ENCODE data around the gene SLC6A8.
"Not testable (repeated sequence)": the region's sequence is repeated elsewhere in the genome, so short reads cannot be mapped to it uniquely, and the experiment has no call there.

The SLC6A8 gene

DNA sequence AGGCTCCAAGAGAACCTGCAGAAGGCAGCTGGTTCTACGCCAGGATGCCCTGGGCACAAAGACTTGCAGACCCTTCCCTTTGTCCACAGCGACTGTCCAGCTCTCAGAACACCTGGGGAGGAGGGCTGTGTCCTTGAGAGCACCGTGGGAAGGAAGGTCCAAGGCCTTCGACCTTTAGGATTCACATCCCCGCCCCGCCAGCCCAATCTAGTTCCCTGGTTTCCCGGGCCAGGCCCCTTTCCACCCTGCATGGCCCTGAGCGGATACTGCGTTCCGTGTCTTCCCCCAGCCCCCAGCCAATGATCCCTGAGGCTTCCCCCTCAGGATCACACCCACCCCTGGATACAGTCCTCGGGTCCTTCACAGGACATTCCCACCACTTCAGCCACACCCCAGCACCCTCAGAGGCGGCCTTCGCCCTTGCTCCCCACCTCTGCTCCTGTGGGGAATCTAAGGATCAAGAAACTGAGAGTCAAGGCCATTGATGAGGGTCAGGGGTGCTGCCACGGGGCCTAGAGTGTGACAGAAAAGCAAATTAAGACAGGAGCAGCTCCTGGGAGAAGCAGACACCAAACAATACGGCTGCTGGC is 46.0 kb downstream of the SLC6A8 start:
- no peak for DNase-seq

DNA sequence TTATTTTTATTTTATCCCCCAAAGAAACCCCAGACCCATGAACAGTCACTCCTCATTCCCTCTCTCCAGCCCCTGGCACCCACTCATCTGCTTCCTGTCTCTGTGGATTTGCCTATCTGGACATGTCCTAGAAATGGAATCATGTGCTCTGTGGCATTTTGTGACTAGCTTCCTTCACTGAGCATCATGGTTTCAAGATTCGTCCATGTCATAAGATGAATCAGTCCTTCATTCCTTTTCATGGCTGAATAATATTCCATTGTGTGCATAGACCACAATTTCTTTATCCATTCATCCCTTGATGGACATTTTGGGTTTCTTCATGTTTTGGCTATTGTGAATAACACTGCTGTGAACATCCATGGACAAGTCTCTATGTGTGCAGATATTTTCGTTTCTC is 47.1 kb downstream of the SLC6A8 start:
- DNase-seq = no peak

DNA sequence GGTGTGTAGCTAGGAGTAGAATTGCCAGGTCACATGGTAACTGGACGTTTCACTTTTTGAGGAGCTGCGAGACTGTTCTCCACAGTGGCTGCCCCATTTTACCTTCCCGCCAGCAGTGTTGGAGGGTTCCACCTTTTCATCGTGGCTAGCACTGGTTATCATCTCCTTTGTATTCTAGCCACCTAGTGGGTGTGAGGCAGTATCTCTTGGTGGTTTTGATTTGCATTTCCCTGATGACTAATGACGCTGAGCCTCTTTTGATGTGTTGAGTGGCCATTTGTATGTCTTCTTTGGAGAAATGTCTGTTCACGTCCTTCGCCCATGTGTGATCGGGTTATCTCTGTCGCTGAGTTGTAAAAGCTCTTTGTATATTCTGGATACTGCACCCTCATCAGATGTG is 47.5 kb downstream of the SLC6A8 start:
- no peak for DNase-seq

DNA sequence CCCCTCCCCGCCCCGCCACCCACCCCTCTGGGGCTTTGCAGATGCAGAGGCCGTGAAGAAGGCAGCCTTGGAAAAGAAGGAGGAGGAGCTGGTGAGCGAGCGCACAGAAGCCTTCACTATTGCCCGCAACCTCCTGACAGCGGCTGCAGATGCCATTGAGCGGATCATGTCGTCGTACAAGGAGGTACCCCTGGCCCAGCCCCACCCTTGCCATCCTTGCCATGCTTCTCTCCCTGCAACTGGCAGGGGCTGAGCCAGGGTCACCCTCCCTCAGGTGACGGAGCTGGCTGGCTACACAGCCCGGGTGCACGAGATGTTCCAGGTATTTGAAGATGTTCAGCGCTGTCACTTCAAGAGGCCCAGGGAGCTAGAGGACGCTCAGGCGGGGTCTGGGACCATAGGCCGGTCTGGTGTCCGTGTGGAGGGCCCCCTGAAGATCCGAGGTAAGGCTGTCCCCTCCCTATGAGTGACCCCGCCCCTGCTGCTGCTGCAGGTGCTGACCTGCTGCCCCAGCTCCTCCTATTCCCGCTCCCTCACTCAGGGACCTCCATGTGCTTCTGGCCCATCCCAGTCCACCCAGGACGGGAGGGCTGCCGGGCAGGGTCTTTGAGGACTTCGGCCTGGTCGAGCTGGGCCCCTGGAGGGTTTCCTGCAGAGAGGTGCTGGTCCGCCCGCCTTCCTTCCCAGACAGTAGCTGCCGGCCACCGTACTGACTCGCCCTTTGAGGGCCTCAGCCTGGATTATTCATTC is 48.5 kb downstream of the SLC6A8 start:
- DNase-seq = no peak

DNA sequence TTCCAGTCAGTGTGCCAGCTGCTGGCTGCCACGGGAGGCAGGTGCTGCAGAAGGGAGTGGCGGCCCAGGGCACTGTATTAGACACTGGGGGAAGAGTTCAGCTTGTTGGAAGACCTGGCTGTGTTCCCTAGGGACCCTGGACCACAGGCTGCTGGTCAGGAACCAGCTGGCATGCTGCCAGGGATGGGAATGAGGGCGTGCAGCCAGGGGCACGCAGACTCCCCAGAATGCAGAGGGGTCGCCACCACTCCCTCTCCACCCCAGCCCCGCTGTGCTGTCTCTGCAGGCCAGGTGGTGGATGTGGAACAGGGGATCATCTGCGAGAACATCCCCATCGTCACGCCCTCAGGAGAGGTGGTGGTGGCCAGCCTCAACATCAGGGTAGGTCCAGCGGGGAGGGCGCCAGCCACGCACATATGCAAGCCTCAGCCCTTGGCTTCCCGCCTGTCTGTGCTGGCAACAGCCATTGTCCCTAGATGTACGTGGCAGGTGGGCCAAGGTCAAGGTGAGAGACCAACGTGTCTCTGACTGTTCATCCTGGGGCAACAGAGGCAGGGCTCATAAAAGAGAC is 49.2 kb downstream of the SLC6A8 start:
- no peak for DNase-seq

DNA sequence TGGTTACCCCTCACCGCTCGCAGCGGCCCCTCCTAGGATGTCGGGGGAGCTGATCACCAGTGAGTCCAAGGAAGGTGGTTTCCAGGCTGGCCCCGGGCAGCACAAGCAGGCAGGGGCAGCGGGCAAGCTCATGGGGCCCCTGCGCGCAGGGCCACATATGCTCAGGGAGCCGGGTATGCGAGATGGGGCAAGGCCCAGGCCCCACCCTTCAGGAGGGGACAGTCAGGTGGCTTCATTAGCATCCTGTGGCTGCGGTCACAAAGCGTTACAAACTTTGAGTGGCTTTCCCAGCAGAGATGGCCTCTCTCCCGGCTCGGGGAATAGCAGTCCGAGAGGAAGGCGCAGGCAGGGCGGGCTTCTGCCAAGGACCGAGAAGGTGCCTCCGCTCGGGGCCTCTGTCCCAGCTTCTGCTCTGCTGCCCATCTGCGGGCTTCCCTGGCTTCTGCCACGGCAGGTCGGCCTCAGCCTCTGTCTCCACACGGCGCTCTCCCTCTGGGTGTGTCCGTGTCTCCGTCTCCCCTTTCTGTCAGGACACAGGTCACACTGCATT is 50.4 kb downstream of the SLC6A8 start:
- no peak for DNase-seq

DNA sequence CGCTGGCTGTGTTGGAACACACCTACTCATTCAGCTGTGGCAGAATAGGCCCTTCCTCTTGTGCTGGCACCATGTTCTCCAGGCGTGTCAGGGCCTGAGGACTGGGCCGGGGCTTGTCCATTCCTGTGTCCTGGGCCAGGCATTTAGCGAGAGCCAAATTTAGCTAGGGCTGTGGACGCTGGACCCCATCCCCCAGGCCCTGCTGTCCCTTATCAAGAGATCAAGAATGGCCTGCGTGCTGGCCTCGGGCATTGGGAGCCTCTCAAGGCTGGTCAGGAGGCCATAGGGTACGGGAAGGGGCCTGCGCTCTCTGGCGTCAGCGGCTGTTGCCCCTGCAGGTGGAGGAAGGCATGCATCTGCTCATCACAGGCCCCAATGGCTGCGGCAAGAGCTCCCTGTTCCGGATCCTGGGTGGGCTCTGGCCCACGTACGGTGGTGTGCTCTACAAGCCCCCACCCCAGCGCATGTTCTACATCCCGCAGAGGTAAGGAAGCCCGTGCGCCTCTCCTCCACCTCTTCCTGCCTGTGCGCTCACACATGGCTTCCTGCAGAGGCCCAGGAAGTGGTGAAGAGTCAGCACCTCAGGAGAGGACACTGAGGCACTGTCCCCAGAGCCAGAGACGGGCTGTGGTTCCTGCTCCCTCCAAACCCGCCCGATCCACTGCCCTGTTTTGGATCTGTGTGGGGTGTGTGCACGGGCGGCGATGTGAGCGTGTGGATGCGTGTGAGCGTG is 52.2 kb downstream of the SLC6A8 start:
- DNase-seq = no peak

DNA sequence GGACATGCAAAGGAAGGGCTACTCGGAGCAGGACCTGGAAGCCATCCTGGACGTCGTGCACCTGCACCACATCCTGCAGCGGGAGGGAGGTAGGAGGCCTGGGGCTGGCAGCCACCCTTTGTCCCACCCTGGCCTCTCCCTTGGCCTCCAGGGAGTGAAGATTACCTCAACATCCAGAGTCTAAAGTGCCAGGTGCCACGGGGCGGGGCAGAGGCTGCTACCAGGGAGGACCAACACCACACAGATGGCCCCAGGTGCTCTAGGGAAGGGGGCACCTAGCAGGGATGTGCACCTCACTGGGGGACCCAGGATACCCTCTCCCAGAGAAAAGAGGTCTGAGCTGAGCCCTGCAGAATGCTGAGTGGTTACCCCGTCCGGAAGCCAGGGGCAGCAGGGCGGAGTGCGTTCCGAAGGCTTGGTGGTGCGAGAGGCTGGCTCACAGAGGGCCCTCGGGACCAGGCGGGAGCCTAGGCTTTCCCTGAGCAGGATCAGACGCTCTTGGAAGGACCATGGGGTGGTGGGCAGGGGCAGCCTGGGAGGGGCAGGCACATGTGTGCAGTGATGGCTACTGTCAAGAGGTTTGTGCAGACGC is 53.0 kb downstream of the SLC6A8 start:
- DNase-seq = no peak

DNA sequence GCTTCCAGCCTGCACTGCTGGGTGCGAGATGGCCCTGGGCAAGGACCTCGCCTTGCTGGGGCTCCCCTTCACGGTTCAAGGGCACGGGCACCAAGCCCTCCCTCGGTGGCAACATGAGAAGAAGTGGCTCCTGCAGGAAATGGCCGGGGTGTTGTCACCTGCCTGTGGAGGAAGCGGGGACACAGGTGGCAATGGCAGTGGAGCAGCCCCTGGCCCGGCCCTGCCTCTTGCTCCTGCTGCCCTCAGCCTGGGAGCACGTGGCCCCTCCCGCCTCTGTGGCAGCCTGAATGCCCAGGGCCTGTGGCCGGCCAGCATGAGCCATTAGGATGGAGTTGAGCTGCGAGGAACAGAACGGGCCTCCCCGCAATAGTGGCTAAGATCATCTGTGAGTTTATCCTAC is 53.7 kb downstream of the SLC6A8 start:
- DNase-seq = no peak

DNA sequence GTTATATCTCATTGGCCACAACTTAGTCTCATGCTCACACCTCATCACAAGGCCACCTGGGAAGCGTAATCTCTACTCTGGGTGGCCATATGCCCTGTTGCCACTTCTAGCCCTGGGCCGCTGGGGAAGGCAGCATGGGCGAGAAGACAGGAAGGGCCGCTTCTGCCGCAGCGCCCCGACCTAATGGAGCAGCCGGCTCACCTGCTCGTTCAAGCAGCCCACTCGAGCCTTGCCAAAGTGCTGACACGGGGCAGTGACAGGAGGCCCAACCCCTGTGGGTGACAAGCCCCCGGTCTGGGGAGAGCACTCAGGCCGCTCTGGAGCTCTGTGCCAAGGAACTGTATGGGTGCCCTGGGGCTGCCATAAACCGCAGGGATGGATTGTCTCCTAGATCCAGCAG is 54.4 kb downstream of the SLC6A8 start:
- DNase-seq = not testable (repeated sequence)

DNA sequence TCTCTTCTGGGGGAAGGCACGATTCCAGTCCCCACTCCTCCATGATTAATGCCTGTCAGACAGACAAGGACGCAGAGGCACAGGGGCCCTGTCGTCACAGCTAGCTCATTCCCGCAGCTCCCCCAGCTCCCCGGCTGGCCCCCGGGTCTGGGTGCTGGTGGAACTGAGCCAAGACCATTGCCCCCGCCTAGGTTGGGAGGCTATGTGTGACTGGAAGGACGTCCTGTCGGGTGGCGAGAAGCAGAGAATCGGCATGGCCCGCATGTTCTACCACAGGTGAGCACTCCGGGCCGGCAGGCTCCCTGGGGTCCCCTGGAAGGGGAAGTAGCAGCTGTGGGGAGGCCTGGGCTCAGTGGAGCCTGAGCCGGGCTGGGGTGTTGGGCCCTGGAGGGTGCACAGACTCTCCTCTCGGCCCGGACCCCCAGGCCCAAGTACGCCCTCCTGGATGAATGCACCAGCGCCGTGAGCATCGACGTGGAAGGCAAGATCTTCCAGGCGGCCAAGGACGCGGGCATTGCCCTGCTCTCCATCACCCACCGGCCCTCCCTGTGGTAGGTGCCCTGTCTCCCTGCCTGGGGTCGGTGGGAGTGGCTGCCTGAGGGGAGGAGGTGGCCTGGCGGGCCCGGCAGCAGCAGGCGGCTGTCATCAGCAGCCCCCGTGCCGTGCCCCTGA is 55.2 kb downstream of the SLC6A8 start:
- DNase-seq = not testable (repeated sequence)

DNA sequence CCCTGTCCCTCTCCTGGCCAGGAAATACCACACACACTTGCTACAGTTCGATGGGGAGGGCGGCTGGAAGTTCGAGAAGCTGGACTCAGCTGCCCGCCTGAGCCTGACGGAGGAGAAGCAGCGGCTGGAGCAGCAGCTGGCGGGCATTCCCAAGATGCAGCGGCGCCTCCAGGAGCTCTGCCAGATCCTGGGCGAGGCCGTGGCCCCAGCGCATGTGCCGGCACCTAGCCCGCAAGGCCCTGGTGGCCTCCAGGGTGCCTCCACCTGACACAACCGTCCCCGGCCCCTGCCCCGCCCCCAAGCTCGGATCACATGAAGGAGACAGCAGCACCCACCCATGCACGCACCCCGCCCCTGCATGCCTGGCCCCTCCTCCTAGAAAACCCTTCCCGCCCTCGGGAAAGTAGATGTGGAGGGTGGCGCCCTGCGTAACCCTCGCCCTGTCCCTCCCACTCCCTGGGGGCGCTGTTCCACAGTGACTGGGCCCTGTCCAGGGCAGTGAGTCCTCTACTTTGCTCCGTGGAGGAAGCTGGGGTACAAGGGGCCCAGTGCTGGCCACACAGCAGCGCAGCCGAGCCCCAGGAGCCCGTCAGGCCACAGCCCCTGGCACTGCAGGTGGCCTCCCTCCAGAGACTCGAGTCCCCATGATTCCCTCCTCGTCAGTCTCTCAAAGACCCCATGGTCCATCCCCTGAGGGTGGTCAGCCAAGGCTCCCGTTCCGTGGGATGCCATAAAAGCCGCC is 55.9 kb downstream of the SLC6A8 start:
- peak; percentile 70 to 71 for DNase-seq

DNA sequence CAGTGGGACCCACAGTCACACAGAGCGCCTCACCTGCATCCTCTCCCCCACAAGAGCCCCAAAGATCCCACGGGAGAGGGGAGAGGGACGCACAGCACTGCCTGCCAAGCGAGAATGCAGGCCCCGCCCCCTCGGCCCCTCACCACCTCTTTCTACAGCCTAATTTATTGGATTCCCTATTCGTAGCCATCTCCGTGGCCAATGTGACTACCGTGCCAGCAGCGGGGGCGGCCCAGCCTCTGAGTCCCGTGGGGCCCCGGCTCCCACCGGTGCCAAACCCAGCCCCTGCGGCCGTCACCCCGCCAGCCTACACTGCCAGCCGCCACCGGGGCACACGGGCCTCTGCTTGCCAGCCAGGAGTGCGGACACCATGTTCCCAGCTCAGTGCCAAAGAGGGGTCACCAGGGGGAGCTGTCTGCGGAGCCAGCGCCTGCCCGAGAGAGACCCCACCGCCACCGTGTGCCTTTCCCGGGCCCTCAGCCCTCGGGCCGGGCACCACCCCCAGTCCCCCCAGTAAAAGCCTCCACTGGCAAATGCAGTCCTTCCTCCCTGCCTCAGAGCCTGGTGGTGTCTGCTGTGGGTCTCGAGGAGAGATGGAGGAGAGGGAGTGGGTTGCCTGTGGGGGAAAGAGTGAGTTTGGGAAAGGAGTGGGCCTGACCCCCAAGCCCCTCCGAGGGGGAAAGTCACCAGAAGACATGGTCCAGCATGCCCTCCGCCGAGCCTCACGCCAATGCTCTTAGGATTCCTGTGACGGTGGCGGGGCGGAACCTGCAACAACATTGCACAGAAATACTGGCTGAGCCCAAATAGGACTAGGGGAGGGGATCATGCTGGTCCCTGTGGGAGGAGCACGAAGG is 56.7 kb downstream of the SLC6A8 start:
- DNase-seq = peak; percentile 23 to 33

DNA sequence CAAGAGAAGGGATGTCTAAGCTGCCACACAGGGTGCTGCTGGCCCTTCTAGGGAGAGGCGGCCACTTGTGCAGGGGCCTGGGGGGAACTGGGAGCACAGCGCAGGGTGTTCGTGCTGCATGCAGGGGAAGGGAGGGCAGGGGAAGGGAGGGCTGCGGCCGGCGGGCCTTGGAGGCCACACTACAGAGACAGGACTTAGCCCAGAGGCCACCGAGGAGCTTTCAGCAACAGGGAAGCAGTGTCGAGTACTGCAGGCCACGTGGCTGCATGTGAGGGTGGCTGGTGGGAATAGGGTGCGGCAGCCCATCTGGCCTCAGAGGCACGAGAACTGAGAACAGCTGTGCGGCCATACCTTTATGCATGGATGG is 57.3 kb downstream of the SLC6A8 start:
- not testable (repeated sequence) for DNase-seq
